GM10248 (cell line): ENCODE data around the gene NOX5.

Experiments used
- CTCF ChIA-PET: fragments of 300-600 bp; sonication (Branson Sonifier 250); formaldehyde crosslinking; extraction: SDS; loops from one replicate; lab custom pipeline; 2021; ENCODE audit warnings: antibody characterized with exemption; lab: Yijun Ruan, JAX
- POLR2A ChIA-PET: fragments of 350-650 bp; sonication (Branson Sonifier 250); formaldehyde crosslinking; extraction: SDS; loops from one replicate; lab custom pipeline; 2020; ENCODE audit warnings: antibody characterized with exemption; lab: Yijun Ruan, JAX
- DNase-seq: peaks from one replicate; pipeline ENCODE4 v3.0.0; 2012; ENCODE audit errors: extremely low spot score
- CTCF ChIP-seq: IDR thresholded peaks from 2 replicates; pipeline ENCODE4 v1.5.1; 2012; ENCODE audit warnings: mild to moderate bottlenecking, low read depth; ENCODE audit errors: extremely low read depth, missing control alignments, control extremely low read depth

The NOX5 gene

GRCh38 chr15:69021895-69022294 lies 7.4 kb downstream of the NOX5 start:
- DNase-seq: no peak
- POLR2A ChIA-PET: no interaction called here
- no peak for TF ChIP-seq CTCF
- CTCF ChIA-PET: interaction anchor here (1.2 kb wide), 2 partner anchors 9 to 14 kb away, joined by 3 to 5 read pairs; no protein-coding TSS in a partner anchor

- CTCF ChIA-PET: no interaction called here
- POLR2A ChIA-PET: no interaction called here
- DNase-seq: no peak
- TF ChIP-seq CTCF: no peak
Observed at GRCh38 chr15:69025320-69025719, 10.8 kb downstream of the NOX5 start.

- POLR2A ChIA-PET: no interaction called here
- TF ChIP-seq CTCF: no peak
- DNase-seq: no peak
- CTCF ChIA-PET: interaction anchor here (1.7 kb wide), 1 partner anchor 14 kb away, joined by 4 read pairs; no protein-coding TSS in a partner anchor
Observed at GRCh38 chr15:69026355-69026754, 11.9 kb downstream of the NOX5 start.

- no peak for TF ChIP-seq CTCF
- ChIA-PET CTCF (no interaction called here), POLR2A (no interaction called here)
- DNase-seq: no peak
Observed at GRCh38 chr15:69027976-69028518, 13.6 kb downstream of the NOX5 start.

- CTCF ChIA-PET: interaction anchor here (0.7 to 2.0 kb wide), 6 partner anchors 9 to 477 kb away, joined by 3 to 5 read pairs (median 4); no protein-coding TSS in a partner anchor
- POLR2A ChIA-PET: interaction anchor here (0.6 kb wide), 1 partner anchor 391 kb away, joined by 3 read pairs; no protein-coding TSS in a partner anchor
- peak; percentile 48 for DNase-seq
- peak; percentile 13 for TF ChIP-seq CTCF
Observed at GRCh38 chr15:69031013-69032001, 16.8 kb downstream of the NOX5 start.

GRCh38 chr15:69032031-69032430 lies 17.5 kb downstream of the NOX5 start:
- ChIA-PET CTCF (interaction anchor here (0.7 to 2.0 kb wide), 6 partner anchors 9 to 478 kb away, joined by 3 to 5 read pairs (median 4); no protein-coding TSS in a partner anchor), POLR2A (interaction anchor here (0.6 kb wide), 1 partner anchor 390 kb away, joined by 3 read pairs; no protein-coding TSS in a partner anchor)
- DNase-seq: no peak
- TF ChIP-seq CTCF: no peak
